ENCODE results near the gene GADL1.

- TF ChIP-seq POLR2A (IDR thresholded peaks at IDR 0.05; ENCODE audit: low read length) (no peak), GATA1 (IDR thresholded peaks at IDR 0.05; ENCODE audit: low read depth, low read length) (no peak)
These were observed 199.8 kb downstream of the GADL1 start for GRCh38 chr3:30694668-30695067.
